ENCODE measurements around the gene SFXN3. TPM values are rescaled to one million over a fixed set of nuclear protein-coding genes. Genes with fewer than 3 reads are reported as not detected.
A peak's percentile ranks its signal among the peaks of the same experiment; 100 is the strongest.
"Not testable (repeated sequence)": the region's sequence is repeated elsewhere in the genome, so short reads cannot be mapped to it uniquely, and the experiment has no call there.

The SFXN3 gene
- polyA plus RNA-seq, 6 donors from 2014 or later, result 3.5 to 6.4 (median 4.8) TPM

- peaks cover 12 to 30% (median 29%) of the 10 kb centered on the region in 3 donors for H3K27me3 Mint-ChIP-seq
- ATAC-seq (ENCODE audit: low read depth in 2 of 2), result no peak
- no peak overlapping the region for H3K27ac Mint-ChIP-seq
- peak overlapping the region in 2 of 8 donors; percentile 10 to 59 for H3K4me3 Mint-ChIP-seq
- H3K36me3 Mint-ChIP-seq, result no peaks in the 10 kb centered on the region
- peaks cover 17 to 22% (median 19%) of the 10 kb centered on the region in 3 donors for H3K4me1 Mint-ChIP-seq
- DNase-seq, result no peak
- peaks cover 0 to 2% (median 0%) of the 10 kb centered on the region in 7 donors for H3K9me3 Mint-ChIP-seq
These were observed 2.3 kb upstream of the SFXN3 start for GRCh38 chr10:101028446-101029337.

DNA sequence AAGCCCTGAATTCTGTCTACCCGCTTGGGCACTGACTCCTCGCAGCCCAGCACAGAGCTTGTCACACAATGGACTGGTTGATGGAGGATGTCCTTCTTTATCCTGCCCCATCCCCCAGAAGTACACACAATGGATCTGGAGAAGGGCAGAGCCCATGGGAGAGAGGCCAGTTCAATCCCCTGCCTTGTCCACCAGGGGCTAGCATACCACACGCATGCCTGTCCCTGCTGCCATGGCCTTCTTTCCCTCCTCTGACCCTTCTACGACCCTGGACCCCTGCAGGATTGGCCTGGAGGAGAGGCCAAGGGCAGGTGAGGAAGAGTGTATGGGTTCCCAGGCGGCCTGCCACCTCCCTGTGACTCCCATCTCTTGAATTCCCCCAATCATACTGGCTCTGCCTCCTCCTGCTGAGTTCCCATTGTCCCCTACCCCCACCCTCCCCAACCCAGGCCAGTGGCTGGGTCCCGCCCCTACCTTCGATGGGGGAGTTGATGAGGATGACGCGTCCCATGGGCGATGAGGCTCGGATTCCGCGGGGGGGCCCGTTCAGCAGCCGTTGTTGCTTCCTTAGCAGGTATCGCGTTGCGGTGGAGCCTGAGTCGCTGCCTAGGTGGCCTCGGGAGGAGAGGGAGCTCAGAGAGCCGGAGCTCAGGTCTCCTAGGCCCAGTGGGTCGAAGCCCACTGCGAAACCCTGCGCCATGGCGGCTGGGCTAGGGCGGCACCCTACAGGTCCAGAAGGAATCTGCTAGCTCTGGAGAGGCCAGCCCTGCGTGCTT lies 1.3 kb upstream of the SFXN3 start:
- Mint-ChIP-seq H3K9me3 (peaks cover 0 to 2% (median 0%) of the 10 kb centered on the region in 7 donors), H3K4me1 (peaks cover 17 to 22% (median 19%) of the 10 kb centered on the region in 3 donors), H3K4me3 (peak overlapping the region in 1 of 8 donors; percentile 66), H3K36me3 (no peaks in the 10 kb centered on the region), H3K27ac (no peak overlapping the region), H3K27me3 (peaks cover 12 to 30% (median 29%) of the 10 kb centered on the region in 3 donors)
- ATAC-seq (ENCODE audit: low read depth in 2 of 2), result no peak
- DNase-seq, result no peak

DNA sequence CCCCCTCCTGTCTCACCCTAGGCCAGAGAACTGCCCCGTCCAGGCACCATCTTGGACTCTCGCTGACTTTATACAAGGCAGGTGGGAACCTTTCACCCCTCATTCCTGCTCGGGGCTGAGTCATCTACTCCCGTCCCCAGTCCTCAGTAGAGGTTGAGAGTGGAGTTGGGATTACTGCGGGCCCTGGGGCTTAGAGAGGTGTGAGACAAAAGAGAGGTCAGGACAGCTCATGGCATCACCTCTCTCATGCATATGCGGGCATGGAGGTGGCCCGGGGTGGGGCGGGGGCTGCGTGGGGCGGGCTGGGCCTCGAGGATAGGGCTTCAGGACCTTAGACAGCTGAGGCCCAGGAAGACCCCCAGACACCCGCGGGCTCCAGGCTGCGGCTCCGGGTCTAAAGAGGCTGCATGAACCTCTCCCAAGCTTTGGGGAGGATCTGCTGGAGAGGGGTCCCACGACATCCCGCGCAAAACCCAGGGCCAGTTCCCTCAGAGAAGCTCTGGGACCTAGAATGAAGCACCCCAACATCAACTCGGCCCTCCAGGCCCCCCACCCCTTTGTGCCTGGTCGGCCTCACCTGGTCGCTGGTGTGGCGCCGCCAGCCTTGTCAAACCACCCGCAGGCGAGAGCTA lies 422 bp upstream of the SFXN3 start:
- DNase-seq (no peak), ATAC-seq (ENCODE audit: low read depth in 2 of 2) (no peak)
- peak overlapping the region in 5 of 6 donors; percentile 76 to 98 (median 91) for H3K27ac Mint-ChIP-seq
- peaks cover 12 to 30% (median 29%) of the 10 kb centered on the region in 3 donors for H3K27me3 Mint-ChIP-seq
- H3K9me3 Mint-ChIP-seq, result peaks cover 0 to 2% (median 0%) of the 10 kb centered on the region in 7 donors
- H3K4me1 Mint-ChIP-seq, result peaks cover 17 to 22% (median 19%) of the 10 kb centered on the region in 3 donors
- H3K36me3 Mint-ChIP-seq, result peaks cover 0 to under 1% of the 10 kb centered on the region in 2 donors
- peak overlapping the region; percentile 84 to 97 (median 96) for H3K4me3 Mint-ChIP-seq

DNA sequence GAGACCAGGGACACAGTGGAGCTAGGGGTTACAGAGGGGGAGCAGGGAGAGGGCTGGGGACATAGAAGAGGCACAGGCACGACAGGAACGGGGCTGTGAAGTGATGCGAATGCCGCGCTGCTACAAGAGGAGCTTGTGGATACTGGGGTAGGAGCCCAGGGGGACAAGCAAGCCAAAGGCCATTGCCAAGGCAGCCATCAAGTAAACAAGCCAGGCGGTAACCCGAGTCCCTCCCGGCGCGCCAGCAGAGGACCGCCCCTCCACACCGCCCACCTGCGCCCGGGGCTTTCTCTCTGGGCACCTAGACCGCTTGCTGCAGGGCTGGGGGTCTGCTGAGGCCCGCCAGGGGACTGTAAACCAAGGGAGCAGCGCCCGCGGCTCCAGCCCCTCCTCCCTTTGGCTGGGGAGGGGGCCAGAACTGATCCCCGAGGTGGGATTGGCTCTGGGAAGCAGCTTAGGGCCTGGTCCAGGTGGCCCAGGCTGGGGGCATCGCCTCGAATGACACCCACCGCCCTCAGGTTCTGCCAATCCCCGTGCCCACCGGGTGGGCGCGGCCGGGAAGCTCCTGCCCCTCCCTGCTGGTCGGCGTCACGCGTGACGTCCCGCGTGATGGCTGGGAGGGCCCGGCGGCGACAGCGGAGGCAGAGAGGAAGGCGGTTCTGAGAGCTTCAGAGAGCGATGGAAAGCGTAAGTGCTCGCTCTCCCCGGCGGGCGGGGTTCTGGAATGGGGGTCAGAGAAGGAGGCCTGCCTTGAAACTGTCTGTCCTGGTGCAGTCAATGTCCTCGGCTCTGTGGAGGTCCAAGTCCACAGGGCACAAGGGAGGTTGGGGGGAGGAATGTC lies 982 bp downstream of the SFXN3 start:
- H3K27ac Mint-ChIP-seq, result peak overlapping the region; percentile 33 to 98 (median 93)
- peaks cover 17 to 22% (median 19%) of the 10 kb centered on the region in 3 donors for H3K4me1 Mint-ChIP-seq
- peak overlapping the region; percentile 84 to 97 (median 96) for H3K4me3 Mint-ChIP-seq
- H3K36me3 Mint-ChIP-seq, result peaks cover 0 to 13% of the 10 kb centered on the region in 2 donors
- H3K27me3 Mint-ChIP-seq, result peaks cover 9 to 27% (median 25%) of the 10 kb centered on the region in 3 donors
- DNase-seq (peak; percentile 55), ATAC-seq (ENCODE audit: low read depth in 2 of 2) (peak; percentile 45 to 50)
- peaks cover 0 to 2% (median 0%) of the 10 kb centered on the region in 7 donors for H3K9me3 Mint-ChIP-seq

GRCh38 chr10:101032637-101033224 lies 1.7 kb downstream of the SFXN3 start:
- DNase-seq (no peak), ATAC-seq (ENCODE audit: low read depth in 2 of 2) (no peak)

GRCh38 chr10:101033276-101033675 lies 2.2 kb downstream of the SFXN3 start:
- H3K9me3 Mint-ChIP-seq, result no peaks in the 10 kb centered on the region
- ATAC-seq (ENCODE audit: low read depth in 2 of 2), result no peak

More at GRCh38 chr10:101032637-101033224, 1.7 kb downstream of the SFXN3 start:
- H3K4me3 Mint-ChIP-seq, result peak overlapping the region; percentile 84 to 97 (median 96)
- H3K4me1 Mint-ChIP-seq, result peaks cover 17 to 22% (median 19%) of the 10 kb centered on the region in 3 donors
- H3K27me3 Mint-ChIP-seq, result peaks cover 2 to 20% (median 18%) of the 10 kb centered on the region in 3 donors
- H3K27ac Mint-ChIP-seq, result peak overlapping the region in 4 of 6 donors; percentile 70 to 95 (median 84)
- peaks cover 0 to 16% of the 10 kb centered on the region in 2 donors for H3K36me3 Mint-ChIP-seq
- peaks cover 0 to 1% (median 0%) of the 10 kb centered on the region in 7 donors for H3K9me3 Mint-ChIP-seq

DNA sequence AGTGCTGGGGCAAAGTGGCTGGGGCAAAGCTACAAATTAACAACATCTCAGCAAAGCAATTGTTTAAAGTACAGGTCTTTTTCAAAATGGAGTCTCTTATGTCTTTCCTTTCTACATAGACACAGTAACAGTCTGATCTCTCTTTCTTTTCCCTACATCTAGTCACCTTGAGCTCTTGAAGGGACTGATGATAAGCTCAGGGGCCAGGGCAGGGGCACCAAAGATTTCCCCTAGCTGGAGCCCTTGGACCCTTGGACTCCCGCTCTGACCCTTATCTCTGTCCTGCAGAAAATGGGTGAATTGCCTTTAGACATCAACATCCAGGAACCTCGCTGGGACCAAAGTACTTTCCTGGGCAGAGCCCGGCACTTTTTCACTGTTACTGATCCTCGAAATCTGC lies 3.4 kb downstream of the SFXN3 start:
- Mint-ChIP-seq H3K27ac (peak overlapping the region in 1 of 6 donors; percentile 79), H3K4me3 (peak overlapping the region in 1 of 8 donors; percentile 27), H3K36me3 (peaks cover 0 to 24% of the 10 kb centered on the region in 2 donors), H3K4me1 (peaks cover 16 to 19% (median 17%) of the 10 kb centered on the region in 3 donors)
- not testable (repeated sequence) for H3K9me3 Mint-ChIP-seq; ATAC-seq (ENCODE audit: low read depth in 2 of 2); DNase-seq; H3K27me3 Mint-ChIP-seq

More at GRCh38 chr10:101033276-101033675, 2.2 kb downstream of the SFXN3 start:
- H3K27me3 Mint-ChIP-seq, result peaks cover 0 to 15% (median 15%) of the 10 kb centered on the region in 3 donors
- peaks cover 17 to 22% (median 19%) of the 10 kb centered on the region in 3 donors for H3K4me1 Mint-ChIP-seq
- DNase-seq, result no peak
- H3K27ac Mint-ChIP-seq, result peak overlapping the region in 1 of 6 donors; percentile 58
- H3K36me3 Mint-ChIP-seq, result peaks cover 0 to 21% of the 10 kb centered on the region in 2 donors
- H3K4me3 Mint-ChIP-seq, result peak overlapping the region in 6 of 8 donors; percentile 53 to 97 (median 89)

DNA sequence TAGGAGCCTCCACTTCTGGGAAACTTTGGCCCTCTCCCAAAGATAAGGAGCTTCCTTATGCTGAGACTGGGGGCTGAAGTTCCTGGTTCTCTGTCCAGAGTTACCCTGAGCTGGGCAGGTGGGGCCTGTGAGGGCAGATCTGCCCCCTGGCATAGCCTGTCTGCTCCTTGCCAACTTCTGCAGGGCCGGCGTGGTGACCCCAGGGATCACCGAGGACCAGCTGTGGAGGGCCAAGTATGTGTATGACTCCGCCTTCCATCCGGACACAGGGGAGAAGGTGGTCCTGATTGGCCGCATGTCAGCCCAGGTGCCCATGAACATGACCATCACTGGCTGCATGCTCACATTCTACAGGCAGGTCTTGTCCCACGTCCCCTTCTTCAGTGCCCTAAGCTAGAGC lies 4.3 kb downstream of the SFXN3 start:
- Mint-ChIP-seq H3K4me1 (peaks cover 13 to 19% (median 15%) of the 10 kb centered on the region in 3 donors), H3K27ac (no peak overlapping the region), H3K36me3 (peaks cover 0 to 24% of the 10 kb centered on the region in 2 donors), H3K4me3 (no peak overlapping the region), H3K9me3 (no peaks in the 10 kb centered on the region), H3K27me3 (no peaks in the 10 kb centered on the region)
- no peak for DNase-seq
- ATAC-seq (ENCODE audit: low read depth in 2 of 2), result no peak

DNA sequence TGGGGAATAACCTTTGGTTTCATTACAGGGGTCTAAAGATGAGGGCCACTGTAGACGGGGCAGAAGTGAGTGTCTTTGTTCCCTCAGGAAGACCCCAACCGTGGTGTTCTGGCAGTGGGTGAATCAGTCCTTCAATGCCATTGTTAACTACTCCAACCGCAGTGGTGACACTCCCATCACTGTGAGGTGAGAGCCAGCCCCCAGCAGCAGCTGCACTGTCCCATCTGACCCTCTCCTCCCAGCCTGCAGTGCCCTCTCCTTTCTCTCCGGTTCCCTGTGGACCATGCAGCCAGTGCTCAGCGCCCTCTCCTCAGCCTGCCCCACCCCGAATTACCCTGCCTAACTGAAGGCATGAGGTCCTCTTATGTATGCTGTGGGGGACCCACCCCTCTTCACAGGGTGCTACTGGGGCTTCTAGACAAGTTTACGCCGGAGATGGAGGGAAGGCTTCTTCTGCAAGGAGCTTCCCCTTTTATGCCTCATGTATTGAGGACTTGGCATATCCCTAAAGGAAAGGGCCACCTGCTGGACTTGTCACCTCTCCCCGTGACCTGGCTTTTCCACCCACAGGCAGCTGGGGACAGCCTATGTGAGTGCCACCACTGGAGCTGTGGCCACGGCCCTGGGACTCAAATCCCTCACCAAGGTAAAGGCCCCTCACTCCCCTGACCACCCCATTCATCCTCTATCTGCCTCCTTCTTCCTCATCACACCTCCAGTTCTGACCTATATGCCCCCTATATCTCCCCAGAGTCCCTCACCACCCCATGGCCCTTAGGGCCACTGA lies 5.1 kb downstream of the SFXN3 start:
- H3K36me3 Mint-ChIP-seq, result peaks cover 0 to 24% of the 10 kb centered on the region in 2 donors
- peak overlapping the region in 3 of 6 donors; percentile 11 to 78 (median 30) for H3K27ac Mint-ChIP-seq
- H3K4me3 Mint-ChIP-seq, result no peak overlapping the region
- H3K27me3 Mint-ChIP-seq, result no peaks in the 10 kb centered on the region
- no peaks in the 10 kb centered on the region for H3K9me3 Mint-ChIP-seq
- peaks cover 13 to 17% (median 15%) of the 10 kb centered on the region in 3 donors for H3K4me1 Mint-ChIP-seq
- DNase-seq (no peak), ATAC-seq (ENCODE audit: low read depth in 2 of 2) (no peak)

DNA sequence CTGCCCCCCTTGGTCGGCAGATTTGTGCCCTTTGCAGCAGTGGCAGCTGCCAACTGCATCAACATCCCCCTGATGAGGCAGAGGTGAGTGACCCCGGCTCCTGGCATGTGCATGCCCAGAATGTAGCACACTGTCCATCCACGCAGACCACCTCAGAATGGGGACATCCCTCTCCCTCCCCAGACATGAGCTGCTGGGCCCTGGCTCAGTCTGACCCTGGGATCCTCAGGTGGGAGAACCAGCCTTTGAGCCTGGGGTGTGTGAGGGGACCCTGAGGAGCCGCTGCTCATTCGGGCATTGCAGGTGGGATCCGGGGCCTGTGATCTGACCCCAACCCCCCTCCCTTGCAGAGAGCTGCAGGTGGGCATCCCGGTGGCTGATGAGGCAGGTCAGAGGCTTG lies 5.7 kb downstream of the SFXN3 start:
- no peak for DNase-seq
- Mint-ChIP-seq H3K9me3 (no peaks in the 10 kb centered on the region), H3K27ac (peak overlapping the region in 1 of 6 donors; percentile 11), H3K36me3 (peaks cover 0 to 24% of the 10 kb centered on the region in 2 donors), H3K4me3 (peak overlapping the region in 1 of 8 donors; percentile 16), H3K27me3 (no peaks in the 10 kb centered on the region), H3K4me1 (peaks cover 12 to 14% (median 12%) of the 10 kb centered on the region in 3 donors)
- no peak for ATAC-seq (ENCODE audit: low read depth in 2 of 2)

- Mint-ChIP-seq H3K4me3 (no peak overlapping the region), H3K9me3 (no peaks in the 10 kb centered on the region), H3K4me1 (peaks cover 17 to 21% (median 18%) of the 10 kb centered on the region in 3 donors), H3K27ac (no peak overlapping the region), H3K27me3 (no peaks in the 10 kb centered on the region), H3K36me3 (peaks cover 0 to 24% of the 10 kb centered on the region in 2 donors)
- no peak for DNase-seq
- ATAC-seq (ENCODE audit: low read depth in 2 of 2), result no peak
These were observed 7.5 kb downstream of the SFXN3 start for GRCh38 chr10:101038484-101038883.

Data from naive B cell (primary cell).